H1 (cell line): ENCODE measurements around the gene EFCAB8. TPM values are rescaled to one million over a fixed set of nuclear protein-coding genes. Genes with fewer than 3 reads are reported as not detected.

ENCODE experiments used
- CTBP2 ChIP-seq: IDR thresholded peaks from 2 replicates; pipeline ENCODE4 v1.7.0; 2011; ENCODE audit warnings: borderline replicate concordance, mild to moderate bottlenecking, moderate library complexity, mixed read lengths, low read length; ENCODE audit not compliant: insufficient read depth, insufficient read length
- HDAC2 ChIP-seq, 2 experiments: fragments of 300-600 bp in 1 of 2; sonication (generic) in 1 of 2; IDR thresholded peaks; 2 replicates each; pipeline ENCODE4 v1.6.1; 2011 to 2012; ENCODE audit warnings: low read depth in 2 of 2, low read length in 2 of 2, mild to moderate bottlenecking in 2 of 2, moderate library complexity in 2 of 2, borderline replicate concordance in 1 of 2, inconsistent platforms in 1 of 2
- polyA plus RNA-seq, 7 experiments: library from polyadenylated mRNA; depleted of rRNA in 3 of 7; stranded (reverse) in 5 of 7; unstranded in 2 of 7; fragments of >200 nt in 5 of 7; fragments of 200-250 nt in 2 of 7; gene quantifications; 1 replicate in 5 of 7; 2 replicates in 1 of 7; 4 replicates in 1 of 7; pipeline versions ENCODE4 v1.2.1 to v1.2.3, GENCODE V29; 2011 to 2013; ENCODE audit warnings: missing spikeins in 2 of 7, mixed read lengths in 2 of 7
- total RNA-seq: library from RNA; stranded (reverse); fragmentation: NEBNext Ultra II Directional; extraction: Animal tissue kit (Norgen Biotek cat#: 25700); gene quantifications from 2 replicates; pipeline ENCODE4 v1.2.1, GENCODE V29; 2021
- TF ChIP-seq, protein P1 (sequence below): fragments of 300-600 bp; sonication (generic); IDR thresholded peaks from 2 replicates; pipeline ENCODE4 v1.7.1; 2012; ENCODE audit warnings: low read length, moderate library complexity, mild to moderate bottlenecking, inconsistent platforms; ENCODE audit not compliant: insufficient replicate concordance

Gene EFCAB8
- total and polyA plus RNA-seq, 2 of the 8 experiments (the other 6 are each of a cell fraction or from before 2014, with no cell fraction given) = 0.06 to 0.20 TPM

DNA sequence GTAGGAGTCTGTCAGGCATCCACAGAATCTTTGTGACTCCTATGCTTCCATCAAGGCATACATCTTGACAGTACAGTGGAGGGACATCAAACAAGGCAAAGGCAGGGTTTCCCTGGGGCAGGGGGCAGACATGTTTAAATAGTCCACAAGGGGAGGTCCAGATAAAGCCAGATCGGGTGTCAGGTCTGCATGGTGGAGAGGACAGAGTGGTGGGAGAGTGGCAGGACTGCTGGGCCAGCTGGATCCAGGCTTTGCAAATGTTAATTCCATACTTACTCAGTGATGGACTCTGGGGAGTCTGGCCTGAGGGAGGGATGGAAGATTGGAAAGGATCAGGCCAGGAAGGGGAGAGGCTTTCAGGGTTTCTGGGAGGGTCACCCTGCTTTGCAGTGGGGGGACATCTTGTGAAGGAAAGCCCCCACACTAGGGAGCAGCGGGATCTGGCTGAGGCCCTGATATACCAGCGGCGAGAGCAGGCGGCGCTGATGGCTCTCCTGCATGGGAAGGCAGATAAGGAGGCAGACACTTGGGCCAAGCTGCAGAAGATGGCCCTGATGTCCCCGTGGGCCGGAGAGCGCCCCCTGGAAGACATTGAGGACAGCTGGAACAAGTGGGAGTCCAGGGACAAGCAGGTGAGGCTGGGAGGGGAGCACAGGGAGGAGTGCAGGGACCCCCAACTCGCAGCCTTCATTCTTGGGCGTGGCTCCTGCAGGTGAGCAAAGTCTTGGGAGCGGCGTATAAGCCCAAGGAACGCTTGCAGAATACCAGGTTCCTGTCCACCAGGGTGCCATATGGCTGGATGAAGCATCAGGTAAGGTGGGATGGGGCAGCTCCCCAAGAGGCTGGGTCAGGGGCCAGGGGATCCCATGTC, 100.9 kb downstream of the EFCAB8 start (continued):
- no peak for TF ChIP-seq CTBP2
- TF ChIP-seq, protein P1, sequence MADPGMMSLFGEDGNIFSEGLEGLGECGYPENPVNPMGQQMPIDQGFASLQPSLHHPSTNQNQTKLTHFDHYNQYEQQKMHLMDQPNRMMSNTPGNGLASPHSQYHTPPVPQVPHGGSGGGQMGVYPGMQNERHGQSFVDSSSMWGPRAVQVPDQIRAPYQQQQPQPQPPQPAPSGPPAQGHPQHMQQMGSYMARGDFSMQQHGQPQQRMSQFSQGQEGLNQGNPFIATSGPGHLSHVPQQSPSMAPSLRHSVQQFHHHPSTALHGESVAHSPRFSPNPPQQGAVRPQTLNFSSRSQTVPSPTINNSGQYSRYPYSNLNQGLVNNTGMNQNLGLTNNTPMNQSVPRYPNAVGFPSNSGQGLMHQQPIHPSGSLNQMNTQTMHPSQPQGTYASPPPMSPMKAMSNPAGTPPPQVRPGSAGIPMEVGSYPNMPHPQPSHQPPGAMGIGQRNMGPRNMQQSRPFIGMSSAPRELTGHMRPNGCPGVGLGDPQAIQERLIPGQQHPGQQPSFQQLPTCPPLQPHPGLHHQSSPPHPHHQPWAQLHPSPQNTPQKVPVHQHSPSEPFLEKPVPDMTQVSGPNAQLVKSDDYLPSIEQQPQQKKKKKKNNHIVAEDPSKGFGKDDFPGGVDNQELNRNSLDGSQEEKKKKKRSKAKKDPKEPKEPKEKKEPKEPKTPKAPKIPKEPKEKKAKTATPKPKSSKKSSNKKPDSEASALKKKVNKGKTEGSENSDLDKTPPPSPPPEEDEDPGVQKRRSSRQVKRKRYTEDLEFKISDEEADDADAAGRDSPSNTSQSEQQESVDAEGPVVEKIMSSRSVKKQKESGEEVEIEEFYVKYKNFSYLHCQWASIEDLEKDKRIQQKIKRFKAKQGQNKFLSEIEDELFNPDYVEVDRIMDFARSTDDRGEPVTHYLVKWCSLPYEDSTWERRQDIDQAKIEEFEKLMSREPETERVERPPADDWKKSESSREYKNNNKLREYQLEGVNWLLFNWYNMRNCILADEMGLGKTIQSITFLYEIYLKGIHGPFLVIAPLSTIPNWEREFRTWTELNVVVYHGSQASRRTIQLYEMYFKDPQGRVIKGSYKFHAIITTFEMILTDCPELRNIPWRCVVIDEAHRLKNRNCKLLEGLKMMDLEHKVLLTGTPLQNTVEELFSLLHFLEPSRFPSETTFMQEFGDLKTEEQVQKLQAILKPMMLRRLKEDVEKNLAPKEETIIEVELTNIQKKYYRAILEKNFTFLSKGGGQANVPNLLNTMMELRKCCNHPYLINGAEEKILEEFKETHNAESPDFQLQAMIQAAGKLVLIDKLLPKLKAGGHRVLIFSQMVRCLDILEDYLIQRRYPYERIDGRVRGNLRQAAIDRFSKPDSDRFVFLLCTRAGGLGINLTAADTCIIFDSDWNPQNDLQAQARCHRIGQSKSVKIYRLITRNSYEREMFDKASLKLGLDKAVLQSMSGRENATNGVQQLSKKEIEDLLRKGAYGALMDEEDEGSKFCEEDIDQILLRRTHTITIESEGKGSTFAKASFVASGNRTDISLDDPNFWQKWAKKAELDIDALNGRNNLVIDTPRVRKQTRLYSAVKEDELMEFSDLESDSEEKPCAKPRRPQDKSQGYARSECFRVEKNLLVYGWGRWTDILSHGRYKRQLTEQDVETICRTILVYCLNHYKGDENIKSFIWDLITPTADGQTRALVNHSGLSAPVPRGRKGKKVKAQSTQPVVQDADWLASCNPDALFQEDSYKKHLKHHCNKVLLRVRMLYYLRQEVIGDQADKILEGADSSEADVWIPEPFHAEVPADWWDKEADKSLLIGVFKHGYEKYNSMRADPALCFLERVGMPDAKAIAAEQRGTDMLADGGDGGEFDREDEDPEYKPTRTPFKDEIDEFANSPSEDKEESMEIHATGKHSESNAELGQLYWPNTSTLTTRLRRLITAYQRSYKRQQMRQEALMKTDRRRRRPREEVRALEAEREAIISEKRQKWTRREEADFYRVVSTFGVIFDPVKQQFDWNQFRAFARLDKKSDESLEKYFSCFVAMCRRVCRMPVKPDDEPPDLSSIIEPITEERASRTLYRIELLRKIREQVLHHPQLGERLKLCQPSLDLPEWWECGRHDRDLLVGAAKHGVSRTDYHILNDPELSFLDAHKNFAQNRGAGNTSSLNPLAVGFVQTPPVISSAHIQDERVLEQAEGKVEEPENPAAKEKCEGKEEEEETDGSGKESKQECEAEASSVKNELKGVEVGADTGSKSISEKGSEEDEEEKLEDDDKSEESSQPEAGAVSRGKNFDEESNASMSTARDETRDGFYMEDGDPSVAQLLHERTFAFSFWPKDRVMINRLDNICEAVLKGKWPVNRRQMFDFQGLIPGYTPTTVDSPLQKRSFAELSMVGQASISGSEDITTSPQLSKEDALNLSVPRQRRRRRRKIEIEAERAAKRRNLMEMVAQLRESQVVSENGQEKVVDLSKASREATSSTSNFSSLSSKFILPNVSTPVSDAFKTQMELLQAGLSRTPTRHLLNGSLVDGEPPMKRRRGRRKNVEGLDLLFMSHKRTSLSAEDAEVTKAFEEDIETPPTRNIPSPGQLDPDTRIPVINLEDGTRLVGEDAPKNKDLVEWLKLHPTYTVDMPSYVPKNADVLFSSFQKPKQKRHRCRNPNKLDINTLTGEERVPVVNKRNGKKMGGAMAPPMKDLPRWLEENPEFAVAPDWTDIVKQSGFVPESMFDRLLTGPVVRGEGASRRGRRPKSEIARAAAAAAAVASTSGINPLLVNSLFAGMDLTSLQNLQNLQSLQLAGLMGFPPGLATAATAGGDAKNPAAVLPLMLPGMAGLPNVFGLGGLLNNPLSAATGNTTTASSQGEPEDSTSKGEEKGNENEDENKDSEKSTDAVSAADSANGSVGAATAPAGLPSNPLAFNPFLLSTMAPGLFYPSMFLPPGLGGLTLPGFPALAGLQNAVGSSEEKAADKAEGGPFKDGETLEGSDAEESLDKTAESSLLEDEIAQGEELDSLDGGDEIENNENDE = no peak
- no peak for TF ChIP-seq HDAC2 (IDR thresholded peaks at IDR 0.05; ENCODE audit: borderline replicate concordance in 1 of 2, low read depth in 2 of 2, low read length in 2 of 2)
